SK-N-MC (cell line): Measurements from ENCODE around the gene MAP2K7.
A peak's percentile ranks its signal among the peaks of the same experiment; 100 is the strongest.

Experiments used
- DNase-seq: peaks from one replicate; pipeline ENCODE4 v3.0.0-alpha.2; 2011; ENCODE audit warnings: low read depth, low spot score
- H3K27ac ChIP-seq: fragments of 200-600 bp; sonication (generic); 2 replicates; pipeline ENCODE4 v1.5.1; 2016; ENCODE audit warnings: mixed run types
- H3K36me3 ChIP-seq: fragments of 200-600 bp; sonication (generic); 2 replicates; pipeline ENCODE4 v1.6.1; 2017; ENCODE audit warnings: antibody characterized with exemption, low read length, mixed read lengths; ENCODE audit not compliant: insufficient read depth
- H3K4me3 ChIP-seq: fragments of 200-600 bp; sonication (generic); 2 replicates; pipeline ENCODE4 v1.5.1; 2016
- H3K9ac ChIP-seq: fragments of 200-600 bp; sonication (generic); 2 replicates; pipeline ENCODE4 v1.8.0; 2017; ENCODE audit warnings: mixed run types, mixed read lengths; ENCODE audit not compliant: insufficient read length
- H3K9me3 ChIP-seq: fragments of 200-600 bp; sonication (generic); 2 replicates; pipeline ENCODE4 v1.6.1; 2017; ENCODE audit warnings: low read depth, mild to moderate bottlenecking, antibody characterized with exemption, low read length, moderate library complexity, mixed read lengths
- EZH2 ChIP-seq: fragments of 200-600 bp; sonication (generic); IDR thresholded peaks from one replicate; pipeline ENCODE4 v1.6.1; 2017; ENCODE audit warnings: antibody characterized with exemption
- FOXP2 ChIP-seq: optimal IDR thresholded peaks from 2 replicates; pipeline ENCODE3; 2011; ENCODE audit warnings: mild to moderate bottlenecking, moderate library complexity; ENCODE audit not compliant: insufficient read depth; ENCODE audit errors: extremely low read length, control extremely low read depth
- POLR2AphosphoS5 ChIP-seq: IDR thresholded peaks from 2 replicates; pipeline ENCODE4 v1.6.1; 2012; ENCODE audit warnings: mild to moderate bottlenecking, low read depth, low read length, borderline replicate concordance

Gene MAP2K7

DNA sequence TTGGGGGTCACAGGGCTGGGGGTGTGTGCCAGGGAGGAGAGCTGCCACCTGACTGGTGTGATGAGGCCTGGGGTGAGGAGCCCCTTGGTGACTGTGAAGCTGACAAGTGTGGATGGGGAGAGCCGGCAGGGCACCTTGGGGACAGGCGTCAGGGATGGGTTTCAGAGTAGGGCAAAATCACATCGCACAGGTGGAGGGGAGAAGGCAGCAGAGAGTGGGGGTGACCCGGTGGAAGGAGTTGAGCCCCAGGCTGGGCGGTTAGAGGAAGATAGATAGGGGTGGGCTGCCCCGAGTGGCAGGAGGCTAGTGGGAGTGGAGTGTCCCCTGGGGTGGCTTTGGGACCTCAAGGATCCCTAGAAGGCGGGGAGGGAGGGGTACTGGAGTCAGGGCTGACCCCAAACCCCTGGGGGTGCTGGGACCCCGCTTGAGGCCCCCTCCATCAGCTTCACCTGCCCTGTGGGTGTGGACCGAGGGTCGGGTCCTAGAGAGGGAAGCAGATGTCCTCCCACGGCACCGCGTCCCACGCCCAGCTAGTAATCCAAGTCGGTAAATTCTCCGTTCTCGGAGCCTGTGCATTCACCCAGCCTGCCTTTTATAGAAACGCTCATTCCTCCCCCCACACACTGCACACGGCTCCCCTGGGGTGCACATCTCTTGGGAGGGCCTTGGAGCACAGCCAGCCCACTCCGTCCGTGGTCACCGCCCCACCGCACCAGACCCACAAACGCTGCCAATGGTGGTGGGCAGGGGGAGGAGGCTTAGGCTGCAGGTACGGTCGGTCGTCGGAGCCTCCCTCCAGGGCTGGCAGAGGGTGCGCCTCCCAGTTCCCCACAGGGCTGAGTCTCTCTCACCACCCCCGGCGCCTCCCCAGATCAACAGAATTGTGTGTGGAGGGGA is 19.9 kb downstream of the MAP2K7 start:
- no peak overlapping the region; the same call in 1 of the 2 replicates for H3K4me3 ChIP-seq
- DNase-seq: no peak
- no peaks in the 10 kb centered on the region for H3K9me3 ChIP-seq
- no peak overlapping the region for H3K27ac ChIP-seq
- H3K9ac ChIP-seq: no peak overlapping the region
- TF ChIP-seq EZH2: no peak
- peak; percentile 32; the same call in 1 of the 2 replicates for TF ChIP-seq POLR2AphosphoS5
- no peak for TF ChIP-seq FOXP2
- H3K36me3 ChIP-seq: peaks cover 11% of the 10 kb centered on the region; the same call in 1 of the 2 replicates

DNA sequence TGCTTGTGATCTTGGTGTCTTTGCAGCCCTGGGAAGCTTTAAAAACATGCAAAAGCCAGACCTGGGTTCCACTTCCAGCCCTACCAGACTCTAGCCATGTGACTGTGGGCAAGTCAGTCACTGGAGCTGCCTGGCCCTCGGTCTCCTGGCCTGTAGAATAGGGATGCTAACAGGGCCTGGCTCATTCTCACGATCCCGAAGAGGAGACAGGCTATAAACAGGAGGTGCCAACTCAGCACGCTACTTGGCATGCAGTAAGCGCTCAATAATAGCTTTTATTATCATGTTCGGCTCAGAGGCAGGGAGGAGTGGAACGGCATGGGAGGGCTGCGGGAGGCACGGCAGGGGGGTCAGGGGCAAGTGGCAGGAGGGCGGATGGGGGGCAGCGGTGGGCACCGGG is 20.6 kb downstream of the MAP2K7 start:
- no peak for TF ChIP-seq EZH2
- TF ChIP-seq POLR2AphosphoS5: no peak
- no peak for TF ChIP-seq FOXP2
- peaks cover 11% of the 10 kb centered on the region; the same call in 1 of the 2 replicates for H3K36me3 ChIP-seq

DNA sequence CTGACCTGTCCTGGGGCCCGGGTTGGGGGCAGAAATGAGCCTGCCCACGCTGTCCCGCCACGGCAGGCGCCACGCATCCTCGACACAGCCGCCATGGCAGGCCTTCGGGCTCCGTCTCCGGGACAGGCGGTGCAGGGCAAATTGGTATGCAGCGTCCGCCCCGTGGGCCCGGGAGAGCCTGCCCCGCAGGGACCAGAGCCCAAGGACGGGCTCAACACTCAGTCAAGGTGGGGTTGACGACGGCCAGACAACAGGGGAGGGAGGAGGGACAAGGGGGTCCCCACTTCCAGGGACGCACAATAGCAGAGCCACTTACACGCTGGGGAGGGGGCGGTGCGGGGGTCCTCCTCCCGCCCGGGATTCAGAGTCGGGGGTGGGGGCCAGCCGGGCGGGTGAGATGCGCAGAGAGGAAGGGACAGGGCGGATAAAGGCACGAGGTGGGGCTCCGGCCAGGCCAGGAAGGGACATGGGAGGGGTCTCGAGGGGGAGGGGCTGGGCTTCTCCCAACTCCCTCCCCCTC is 21.0 kb downstream of the MAP2K7 start:
- TF ChIP-seq POLR2AphosphoS5 (no peak), FOXP2 (no peak), EZH2 (no peak)
- no peak for DNase-seq
- H3K27ac ChIP-seq: no peak overlapping the region
- H3K9ac ChIP-seq: no peak overlapping the region
- peak overlapping the region; percentile 83 for H3K4me3 ChIP-seq
- peaks cover 11% of the 10 kb centered on the region; the same call in 1 of the 2 replicates for H3K36me3 ChIP-seq
- no peaks in the 10 kb centered on the region for H3K9me3 ChIP-seq

More for the DNA sequence above, 20.6 kb downstream of the MAP2K7 start:
- Histone ChIP-seq H3K9ac (no peak overlapping the region), H3K4me3 (no peak overlapping the region; the same call in 1 of the 2 replicates), H3K27ac (0 out of 2 replicates have a peak overlapping the region, but pooled peaks have one; percentile 31), H3K9me3 (no peaks in the 10 kb centered on the region)
- no peak for DNase-seq

DNA sequence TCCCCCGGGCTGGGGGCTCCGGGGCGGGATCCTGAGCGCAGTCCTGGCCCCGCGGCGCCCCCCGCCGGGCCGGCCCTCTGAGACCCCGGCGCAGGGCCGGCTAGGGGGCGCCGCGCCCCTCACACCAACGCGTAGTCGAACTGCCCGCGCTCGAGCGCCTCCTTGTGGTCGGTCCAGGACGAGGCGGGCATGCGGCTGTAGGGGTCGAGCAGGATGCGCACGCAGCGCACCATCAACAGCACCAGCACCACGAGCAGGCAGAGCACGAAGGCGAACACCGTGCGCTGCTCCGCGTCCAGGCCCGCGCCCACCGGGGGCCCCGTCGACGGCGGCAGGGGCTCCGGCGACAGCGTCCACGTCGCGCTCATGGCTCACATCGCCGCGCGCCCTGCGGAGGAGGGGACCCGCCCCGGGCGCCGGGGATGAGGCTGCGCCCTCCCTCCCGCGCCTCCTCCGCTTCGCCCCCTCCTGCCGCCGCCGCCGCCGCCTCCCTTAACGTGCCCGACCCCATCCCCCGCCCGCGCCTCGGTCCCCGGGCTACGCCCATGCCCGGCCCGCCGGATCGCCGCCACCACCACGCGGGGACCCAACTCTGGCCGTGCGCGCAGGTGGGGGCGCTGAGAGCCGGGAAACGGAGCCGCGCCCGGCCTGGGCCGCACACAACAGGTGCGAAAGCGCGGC is 21.6 kb downstream of the MAP2K7 start:
- no peaks in the 10 kb centered on the region for H3K9me3 ChIP-seq
- H3K9ac ChIP-seq: peak overlapping the region; percentile 71
- peak overlapping the region; percentile 83 for H3K4me3 ChIP-seq
- TF ChIP-seq FOXP2 (no peak), EZH2 (no peak), POLR2AphosphoS5 (peak; percentile 34; the same call in 1 of the 2 replicates)
- DNase-seq: no peak
- peak overlapping the region; percentile 57; the same call in 1 of the 2 replicates for H3K27ac ChIP-seq
- H3K36me3 ChIP-seq: peaks cover 13% of the 10 kb centered on the region

DNA sequence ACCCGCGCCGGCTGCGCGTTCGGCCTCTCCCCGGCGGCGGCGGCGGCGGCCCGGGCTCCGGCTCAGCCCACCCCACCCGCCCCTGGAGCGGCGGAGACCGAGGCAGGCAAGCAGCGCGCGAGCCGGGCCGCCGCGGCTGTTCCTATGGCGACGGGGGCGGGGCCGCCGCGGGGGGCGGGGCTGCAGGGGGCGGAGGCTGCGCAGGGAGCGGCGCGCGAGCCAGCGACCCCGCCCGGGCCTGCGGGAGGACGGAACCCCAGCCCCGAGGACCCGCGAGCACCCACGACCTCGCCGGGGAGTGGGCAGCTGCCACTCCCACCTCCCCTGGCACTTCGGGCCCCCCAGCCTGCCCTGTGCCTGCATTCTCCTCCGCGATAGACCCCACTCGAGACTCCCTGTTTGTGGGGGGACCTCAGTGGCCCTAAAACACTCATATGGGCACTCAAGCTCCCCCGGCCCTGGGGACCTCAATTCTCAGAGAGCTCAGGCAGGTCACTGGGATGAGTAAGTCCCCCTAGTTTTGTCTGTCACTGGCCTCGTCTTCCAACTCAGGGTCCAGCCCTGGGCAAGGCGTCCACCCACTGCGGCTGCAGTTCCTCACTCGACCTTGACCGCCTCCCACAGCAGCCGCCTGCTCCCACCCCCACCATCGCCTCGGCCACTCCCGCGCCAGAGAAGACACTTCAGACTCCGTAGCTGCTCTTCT is 22.5 kb downstream of the MAP2K7 start, which contains the start of gene CTXN1:
Gene CTXN1, minus strand, starts transcription at position 115 of the 706 bp plus-strand sequence. CDS start 597 bp downstream, outside the sequence.
- Histone ChIP-seq H3K4me3 (peak within 1 kb of the TSS; percentile 83), H3K9ac (peak within 1 kb of the TSS; percentile 71), H3K36me3 (peaks cover 22% of the 10 kb centered on the region), H3K9me3 (no peaks in the 10 kb centered on the region), H3K27ac (peak within 1 kb of the TSS; percentile 57; the same call in 1 of the 2 replicates)
- no peak; the same call in none of the 2 replicates for TF ChIP-seq POLR2AphosphoS5
- TF ChIP-seq EZH2: no peak
- TF ChIP-seq FOXP2: no peak
- DNase-seq: no peak

DNA sequence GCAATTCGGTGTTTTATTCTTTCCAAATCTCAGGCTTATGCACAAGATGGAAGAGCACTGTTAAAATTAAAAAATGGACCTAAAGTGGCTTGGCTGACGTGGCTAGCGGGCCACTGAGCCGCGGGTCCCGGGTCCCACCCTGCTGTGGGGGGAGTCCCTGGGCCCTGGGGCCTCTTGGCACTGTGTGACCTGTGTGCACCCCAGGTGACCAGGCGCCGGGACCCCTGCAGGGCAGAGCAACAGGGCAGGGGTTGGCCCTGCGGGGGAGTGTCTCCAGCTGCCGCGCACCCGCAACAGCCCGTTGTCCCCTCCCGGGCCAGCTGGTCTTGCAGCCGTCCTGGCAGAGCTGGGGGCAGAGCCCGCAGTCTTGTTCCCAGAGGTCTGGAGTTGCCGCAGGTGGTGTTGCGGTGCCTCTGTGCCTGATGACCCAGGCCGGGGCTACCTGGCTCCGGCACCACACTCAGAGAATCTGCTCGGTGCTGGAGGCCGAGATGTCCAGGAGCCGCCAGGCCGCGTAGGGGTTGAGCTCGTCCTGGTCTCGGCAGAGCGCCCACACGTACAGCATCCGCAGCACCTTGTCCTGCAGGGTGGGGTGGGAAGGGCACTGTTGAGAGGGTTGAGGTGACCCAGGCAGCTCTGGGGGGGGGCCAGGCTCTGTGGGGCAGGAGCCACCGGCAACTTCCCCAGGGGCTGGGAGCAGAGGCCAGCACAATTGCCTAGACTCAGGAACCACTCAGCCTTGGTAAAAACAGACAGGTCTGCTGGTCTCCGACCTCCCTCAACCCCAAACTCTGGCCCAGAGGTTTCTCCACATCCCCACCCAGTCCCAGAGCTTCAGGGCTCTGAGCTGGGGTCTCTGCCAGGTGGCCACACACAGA is 23.3 kb downstream of the MAP2K7 start:
- no peak overlapping the region for H3K9ac ChIP-seq
- TF ChIP-seq FOXP2 (no peak), EZH2 (no peak), POLR2AphosphoS5 (no peak)

DNA sequence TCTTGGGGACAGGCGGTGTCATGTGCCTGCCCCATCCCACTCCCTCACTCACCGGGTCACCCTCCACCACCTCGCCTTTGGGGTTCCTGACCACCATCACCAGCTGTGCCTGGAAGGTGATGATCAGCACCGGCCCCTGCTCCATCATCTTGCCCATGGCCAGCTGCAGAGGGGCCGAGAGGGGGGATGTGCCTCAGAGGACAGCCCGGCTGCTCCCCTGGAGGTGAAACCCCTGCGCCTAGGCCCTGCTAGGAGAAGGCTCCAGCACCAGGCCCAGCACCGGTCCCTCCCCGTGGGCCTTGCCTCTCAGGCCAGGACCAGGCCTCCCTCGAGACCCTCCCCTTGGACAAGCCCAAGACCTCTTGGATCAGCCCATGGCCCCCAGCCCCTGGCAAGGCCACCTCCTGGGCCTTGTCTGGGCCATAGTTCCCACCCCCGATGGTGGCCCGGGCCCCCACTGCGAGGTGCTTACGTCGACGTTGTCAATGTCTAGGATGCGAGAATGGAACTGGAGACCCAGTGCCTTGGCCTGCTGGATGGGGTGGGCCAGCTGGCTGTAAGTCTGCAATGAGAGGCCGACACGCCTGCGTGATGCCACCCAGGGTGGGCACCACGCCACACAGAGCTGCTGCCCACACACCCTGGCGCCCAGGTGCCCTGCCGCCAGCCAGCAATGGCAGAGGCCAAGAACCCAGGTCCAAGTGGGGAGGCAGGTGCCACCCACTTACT is 24.1 kb downstream of the MAP2K7 start:
- H3K4me3 ChIP-seq: no peak overlapping the region
- H3K9me3 ChIP-seq: no peaks in the 10 kb centered on the region
- peaks cover 29% of the 10 kb centered on the region for H3K36me3 ChIP-seq
- DNase-seq: no peak
- peak overlapping the region; percentile 78 for H3K27ac ChIP-seq
- peak; percentile 33; the same call in 1 of the 2 replicates for TF ChIP-seq POLR2AphosphoS5
- no peak for TF ChIP-seq FOXP2
- no peak overlapping the region for H3K9ac ChIP-seq

More for the DNA sequence above, 23.3 kb downstream of the MAP2K7 start:
- H3K4me3 ChIP-seq: no peak overlapping the region
- no peak for DNase-seq
- H3K9me3 ChIP-seq: no peaks in the 10 kb centered on the region
- peaks cover 29% of the 10 kb centered on the region for H3K36me3 ChIP-seq
- no peak overlapping the region for H3K27ac ChIP-seq
